ENCODE results near the gene SEL1L2. TPM values are rescaled to one million over a fixed set of nuclear protein-coding genes. Genes with fewer than 3 reads are reported as not detected.

Gene SEL1L2
- total and polyA plus RNA-seq, 7 donors = 0.36 to 1.5 (median 0.80) TPM

DNA sequence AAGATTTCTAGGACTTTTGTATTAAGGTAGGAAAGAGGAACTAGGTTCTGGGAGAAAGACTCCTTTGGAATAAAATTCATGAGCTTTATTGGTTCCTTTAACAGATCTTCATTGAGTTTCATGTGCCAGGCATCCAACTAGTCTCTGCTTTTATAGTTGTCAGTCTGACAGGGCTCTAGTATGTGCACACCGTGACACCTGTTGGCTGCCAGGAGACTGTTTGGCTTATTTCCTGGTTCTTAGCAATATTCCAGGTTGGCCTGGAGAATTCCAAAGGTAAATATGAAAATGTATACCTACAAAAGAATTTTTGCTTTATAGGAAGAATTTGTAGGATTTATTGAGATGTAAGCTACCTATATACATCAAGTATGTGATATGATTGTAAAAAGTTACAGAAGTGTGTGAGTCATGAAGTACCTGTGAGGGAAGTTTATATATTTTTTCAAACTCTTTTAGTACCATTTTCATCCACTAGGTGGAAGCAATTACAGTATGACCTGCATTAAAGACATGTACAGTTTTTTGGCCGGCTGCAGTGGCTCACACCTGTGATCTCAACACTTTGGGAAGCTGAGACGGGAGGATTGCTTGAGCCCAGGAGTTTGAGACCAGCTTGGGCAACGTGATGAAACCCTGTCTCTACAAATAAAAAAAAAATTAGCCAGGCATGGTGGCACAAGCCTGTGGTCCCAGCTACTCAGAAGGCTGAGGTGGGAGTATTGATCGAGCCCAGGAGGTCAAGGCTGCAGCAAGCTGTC lies 170.3 kb downstream of the SEL1L2 start:
- intact Hi-C loops (cut with DNase I) = loop anchor here (1.0 to 5.0 kb wide), 4 partner anchors 37 to 234 kb away; partner anchors contain the start of gene MACROD2 (in 1 of the 2)
- peak overlapping the region; percentile 52 for H3K27ac ChIP-seq
- 22 to 31% (median 27%) methylated on average over 5 of the region's 5 CpGs for WGBS, 3 donors

DNA sequence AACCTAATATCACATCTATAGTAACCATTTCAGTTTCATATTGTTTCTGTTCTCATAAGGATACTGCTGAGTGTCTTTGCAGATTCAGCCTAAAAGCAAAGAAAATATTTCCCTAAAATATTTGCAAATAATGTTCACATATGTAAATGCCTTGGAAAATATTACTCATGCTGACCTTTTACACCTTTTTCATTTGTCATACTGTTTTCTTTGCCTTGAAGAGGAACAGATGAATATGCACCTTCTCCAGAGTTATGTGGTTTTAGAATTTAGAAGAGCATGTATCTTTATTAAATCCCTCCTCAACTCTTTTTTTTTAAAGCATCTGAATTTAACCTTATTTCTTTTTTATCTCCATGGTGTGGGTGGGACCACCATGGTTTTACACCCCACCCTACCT lies 173.1 kb downstream of the SEL1L2 start:
- TF ChIP-seq, protein P1, sequence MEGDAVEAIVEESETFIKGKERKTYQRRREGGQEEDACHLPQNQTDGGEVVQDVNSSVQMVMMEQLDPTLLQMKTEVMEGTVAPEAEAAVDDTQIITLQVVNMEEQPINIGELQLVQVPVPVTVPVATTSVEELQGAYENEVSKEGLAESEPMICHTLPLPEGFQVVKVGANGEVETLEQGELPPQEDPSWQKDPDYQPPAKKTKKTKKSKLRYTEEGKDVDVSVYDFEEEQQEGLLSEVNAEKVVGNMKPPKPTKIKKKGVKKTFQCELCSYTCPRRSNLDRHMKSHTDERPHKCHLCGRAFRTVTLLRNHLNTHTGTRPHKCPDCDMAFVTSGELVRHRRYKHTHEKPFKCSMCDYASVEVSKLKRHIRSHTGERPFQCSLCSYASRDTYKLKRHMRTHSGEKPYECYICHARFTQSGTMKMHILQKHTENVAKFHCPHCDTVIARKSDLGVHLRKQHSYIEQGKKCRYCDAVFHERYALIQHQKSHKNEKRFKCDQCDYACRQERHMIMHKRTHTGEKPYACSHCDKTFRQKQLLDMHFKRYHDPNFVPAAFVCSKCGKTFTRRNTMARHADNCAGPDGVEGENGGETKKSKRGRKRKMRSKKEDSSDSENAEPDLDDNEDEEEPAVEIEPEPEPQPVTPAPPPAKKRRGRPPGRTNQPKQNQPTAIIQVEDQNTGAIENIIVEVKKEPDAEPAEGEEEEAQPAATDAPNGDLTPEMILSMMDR (IDR thresholded peaks at IDR 0.05) = no peak
- peaks cover 7 to 69% of the 10 kb centered on the region in 2 donors for H3K36me3 ChIP-seq (ENCODE audit: insufficient read depth in 1 of 2, low read depth in 1 of 2)
- H3K4me1 ChIP-seq = peaks cover 9% of the 10 kb centered on the region
- DNase-seq (no peak), ATAC-seq (no peak)
- intact Hi-C loops (cut with DNase I) = no loop called here
- H3K4me3 ChIP-seq = no peak overlapping the region
- peaks cover 6% of the 10 kb centered on the region for H3K9me3 ChIP-seq
- H3K27ac ChIP-seq = peak overlapping the region; percentile 51
- no peaks in the 10 kb centered on the region for H3K27me3 ChIP-seq (ENCODE audit: insufficient read depth in 3 of 3, low read length in 2 of 3)

More for the DNA sequence above, 170.3 kb downstream of the SEL1L2 start:
- no peak overlapping the region for H3K4me3 ChIP-seq
- H3K27me3 ChIP-seq (ENCODE audit: insufficient read depth in 3 of 3, low read length in 2 of 3) = no peaks in the 10 kb centered on the region
- H3K36me3 ChIP-seq (ENCODE audit: insufficient read depth in 1 of 2, low read depth in 1 of 2) = peaks cover 7 to 42% of the 10 kb centered on the region in 2 donors
- H3K4me1 ChIP-seq = peaks cover 9% of the 10 kb centered on the region
- TF ChIP-seq, protein P1 (IDR thresholded peaks at IDR 0.05) = peak; percentile 76
- DNase-seq = peak; percentile 28 to 63
- ATAC-seq = peak; percentile 75 to 83 (median 78)
- H3K9me3 ChIP-seq = peaks cover 6% of the 10 kb centered on the region

DNA sequence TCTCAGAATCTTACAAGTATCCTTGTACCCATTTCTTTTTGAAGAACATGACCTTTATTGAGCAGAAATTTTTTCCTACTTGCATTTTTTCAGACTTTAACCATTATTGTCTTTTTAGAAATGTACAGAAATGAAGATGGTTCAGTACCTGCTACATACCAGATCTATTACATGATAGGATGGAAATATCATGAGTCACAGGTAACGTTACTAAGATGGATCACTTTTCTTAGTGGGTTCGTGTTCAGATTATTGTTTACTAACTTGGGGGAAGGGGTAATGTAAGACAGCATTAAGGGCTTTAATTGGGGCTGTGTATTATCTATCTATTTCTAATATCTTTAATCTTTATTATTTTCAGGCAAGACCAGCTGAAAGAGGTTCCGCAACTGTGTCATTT lies 173.7 kb downstream of the SEL1L2 start:
- TF ChIP-seq, protein P1 (IDR thresholded peaks at IDR 0.05) = no peak
- no peak overlapping the region for H3K4me3 ChIP-seq
- DNase-seq = no peak
- H3K4me1 ChIP-seq = peaks cover 9% of the 10 kb centered on the region
- H3K27ac ChIP-seq = peak overlapping the region; percentile 60
- no peak for ATAC-seq
- 59 to 81% (median 64%) methylated on average over 3 of the region's 3 CpGs for WGBS, 3 donors
- intact Hi-C loops (cut with DNase I) = no loop called here
- no peaks in the 10 kb centered on the region for H3K27me3 ChIP-seq (ENCODE audit: insufficient read depth in 3 of 3, low read length in 2 of 3)
- peaks cover 7 to 75% of the 10 kb centered on the region in 2 donors for H3K36me3 ChIP-seq (ENCODE audit: insufficient read depth in 1 of 2, low read depth in 1 of 2)
- peaks cover 6% of the 10 kb centered on the region for H3K9me3 ChIP-seq

DNA sequence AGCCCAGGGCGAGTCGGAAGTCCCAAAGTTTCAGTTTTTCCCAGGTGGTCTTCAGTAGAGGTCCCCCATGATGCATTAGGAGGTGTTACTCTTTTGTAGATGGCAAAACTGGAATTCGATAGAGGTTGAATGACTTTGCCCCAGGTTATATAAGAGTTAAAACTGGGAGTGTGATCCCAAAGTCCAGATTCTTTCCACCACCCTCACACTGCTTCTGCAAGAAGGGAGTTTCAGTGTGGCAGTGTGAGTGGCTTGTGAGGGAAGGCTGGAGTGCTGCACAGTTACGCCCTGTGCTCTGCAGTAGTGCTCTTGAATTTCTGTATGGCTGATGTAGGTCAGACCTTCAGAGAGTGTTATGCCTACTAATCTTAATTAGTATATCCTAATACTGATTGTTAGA lies 175.7 kb downstream of the SEL1L2 start:
- no peak overlapping the region for H3K4me3 ChIP-seq
- intact Hi-C loops (cut with DNase I) = no loop called here
- no peak for DNase-seq
- H3K27me3 ChIP-seq (ENCODE audit: insufficient read depth in 3 of 3, low read length in 2 of 3) = no peaks in the 10 kb centered on the region
- no peaks in the 10 kb centered on the region for H3K9me3 ChIP-seq
- TF ChIP-seq, protein P1 (IDR thresholded peaks at IDR 0.05) = no peak
- 93 to 95% (median 94%) methylated on average over 4 of the region's 4 CpGs for WGBS, 3 donors
- no peak overlapping the region for H3K27ac ChIP-seq
- H3K4me1 ChIP-seq = peaks cover 5% of the 10 kb centered on the region
- peaks cover 16 to 96% of the 10 kb centered on the region in 2 donors for H3K36me3 ChIP-seq (ENCODE audit: insufficient read depth in 1 of 2, low read depth in 1 of 2)
- ATAC-seq = no peak

All from psoas muscle (tissue), 8 donors.